ENCODE measurements around the gene ANKFY1.

GRCh38 chr17:4185656-4186055, 78.1 kb downstream of the ANKFY1 start:
- TF ChIP-seq POLR2A (IDR thresholded peaks at IDR 0.05), result no peak
- TF ChIP-seq POLR2AphosphoS5 (IDR thresholded peaks at IDR 0.05), result no peak
